ENCODE measurements around the gene RELB. TPM values are rescaled to one million over a fixed set of nuclear protein-coding genes. Genes with fewer than 3 reads are reported as not detected.

Gene RELB
- total and polyA plus RNA-seq, 9 of the 15 experiments (the other 6 are each of a cell fraction or from before 2014, with no cell fraction given), result 0.15 to 1.1 (median 0.28) TPM; not detected in 2

DNA sequence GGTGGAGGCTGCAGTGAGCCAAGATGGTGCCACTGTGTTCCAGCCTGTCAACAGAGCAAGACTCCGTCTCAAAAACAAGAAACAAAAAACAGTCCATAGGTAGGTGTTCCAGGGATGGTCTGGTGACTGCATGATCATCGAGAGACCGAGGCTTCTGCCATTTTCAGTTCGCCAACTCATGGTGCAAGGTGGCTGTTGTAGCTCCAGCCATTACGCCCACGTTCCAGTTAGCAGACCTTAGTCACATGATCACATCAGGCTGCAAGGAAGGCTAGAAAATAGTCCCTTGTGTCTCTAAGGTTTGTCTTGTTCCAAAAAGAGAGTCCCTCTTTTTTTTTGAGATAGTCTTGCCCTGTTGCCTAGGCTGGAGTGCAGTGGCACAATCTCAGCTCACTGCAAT lies 34.5 kb downstream of the RELB start (continued):
- no peak for TF ChIP-seq ETV1 (tag; conservative IDR thresholded peaks at IDR 0.05; ENCODE audit: low read depth)
- TF ChIP-seq EGR1 (conservative IDR thresholded peaks at IDR 0.05), result peak; percentile 59
- TF ChIP-seq PTBP1 (IDR thresholded peaks at IDR 0.05; ENCODE audit: low read depth, low read length), result peak; percentile 96
- TF ChIP-seq RBM17 (IDR thresholded peaks at IDR 0.05; ENCODE audit: borderline replicate concordance, low read depth, low read length), result no peak
- no peak for TF ChIP-seq ELF1 (tag; IDR thresholded peaks at IDR 0.05)
- peak; percentile 69; the same call in 1 of the 2 replicates for TF ChIP-seq CBX5 (IDR thresholded peaks at IDR 0.05; ENCODE audit: borderline replicate concordance, low read depth)
- TF ChIP-seq RAD51 (IDR thresholded peaks at IDR 0.05; ENCODE audit: borderline replicate concordance, low read depth), result 0 out of 2 replicates have a peak, but pooled peaks have one; percentile 17
- no peak for TF ChIP-seq ZSCAN29 (IDR thresholded peaks at IDR 0.05)
- TF ChIP-seq TRIM28 (IDR thresholded peaks at IDR 0.05), result 0 out of 2 replicates have a peak, but pooled peaks have one; percentile 36
- TF ChIP-seq HNRNPH1 (optimal IDR thresholded peaks at IDR 0.05; ENCODE audit: low read depth, low read length), result no peak
- TF ChIP-seq, protein P1, sequence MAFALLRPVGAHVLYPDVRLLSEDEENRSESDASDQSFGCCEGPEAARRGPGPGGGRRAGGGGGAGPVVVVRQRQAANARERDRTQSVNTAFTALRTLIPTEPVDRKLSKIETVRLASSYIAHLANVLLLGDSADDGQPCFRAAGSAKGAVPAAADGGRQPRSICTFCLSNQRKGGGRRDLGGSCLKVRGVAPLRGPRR (CRISPR knock-in tag; IDR thresholded peaks at IDR 0.05), result no peak
- peak; percentile 96 for TF ChIP-seq SMARCA5 (IDR thresholded peaks at IDR 0.05)
- TF ChIP-seq, protein P2, sequence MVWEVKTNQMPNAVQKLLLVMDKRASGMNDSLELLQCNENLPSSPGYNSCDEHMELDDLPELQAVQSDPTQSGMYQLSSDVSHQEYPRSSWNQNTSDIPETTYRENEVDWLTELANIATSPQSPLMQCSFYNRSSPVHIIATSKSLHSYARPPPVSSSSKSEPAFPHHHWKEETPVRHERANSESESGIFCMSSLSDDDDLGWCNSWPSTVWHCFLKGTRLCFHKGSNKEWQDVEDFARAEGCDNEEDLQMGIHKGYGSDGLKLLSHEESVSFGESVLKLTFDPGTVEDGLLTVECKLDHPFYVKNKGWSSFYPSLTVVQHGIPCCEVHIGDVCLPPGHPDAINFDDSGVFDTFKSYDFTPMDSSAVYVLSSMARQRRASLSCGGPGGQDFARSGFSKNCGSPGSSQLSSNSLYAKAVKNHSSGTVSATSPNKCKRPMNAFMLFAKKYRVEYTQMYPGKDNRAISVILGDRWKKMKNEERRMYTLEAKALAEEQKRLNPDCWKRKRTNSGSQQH (CRISPR knock-in tag; IDR thresholded peaks at IDR 0.05), result no peak
- no peak for TF ChIP-seq RBM39 (optimal IDR thresholded peaks at IDR 0.05; ENCODE audit: low read depth, low read length)
- TF ChIP-seq, protein P3, sequence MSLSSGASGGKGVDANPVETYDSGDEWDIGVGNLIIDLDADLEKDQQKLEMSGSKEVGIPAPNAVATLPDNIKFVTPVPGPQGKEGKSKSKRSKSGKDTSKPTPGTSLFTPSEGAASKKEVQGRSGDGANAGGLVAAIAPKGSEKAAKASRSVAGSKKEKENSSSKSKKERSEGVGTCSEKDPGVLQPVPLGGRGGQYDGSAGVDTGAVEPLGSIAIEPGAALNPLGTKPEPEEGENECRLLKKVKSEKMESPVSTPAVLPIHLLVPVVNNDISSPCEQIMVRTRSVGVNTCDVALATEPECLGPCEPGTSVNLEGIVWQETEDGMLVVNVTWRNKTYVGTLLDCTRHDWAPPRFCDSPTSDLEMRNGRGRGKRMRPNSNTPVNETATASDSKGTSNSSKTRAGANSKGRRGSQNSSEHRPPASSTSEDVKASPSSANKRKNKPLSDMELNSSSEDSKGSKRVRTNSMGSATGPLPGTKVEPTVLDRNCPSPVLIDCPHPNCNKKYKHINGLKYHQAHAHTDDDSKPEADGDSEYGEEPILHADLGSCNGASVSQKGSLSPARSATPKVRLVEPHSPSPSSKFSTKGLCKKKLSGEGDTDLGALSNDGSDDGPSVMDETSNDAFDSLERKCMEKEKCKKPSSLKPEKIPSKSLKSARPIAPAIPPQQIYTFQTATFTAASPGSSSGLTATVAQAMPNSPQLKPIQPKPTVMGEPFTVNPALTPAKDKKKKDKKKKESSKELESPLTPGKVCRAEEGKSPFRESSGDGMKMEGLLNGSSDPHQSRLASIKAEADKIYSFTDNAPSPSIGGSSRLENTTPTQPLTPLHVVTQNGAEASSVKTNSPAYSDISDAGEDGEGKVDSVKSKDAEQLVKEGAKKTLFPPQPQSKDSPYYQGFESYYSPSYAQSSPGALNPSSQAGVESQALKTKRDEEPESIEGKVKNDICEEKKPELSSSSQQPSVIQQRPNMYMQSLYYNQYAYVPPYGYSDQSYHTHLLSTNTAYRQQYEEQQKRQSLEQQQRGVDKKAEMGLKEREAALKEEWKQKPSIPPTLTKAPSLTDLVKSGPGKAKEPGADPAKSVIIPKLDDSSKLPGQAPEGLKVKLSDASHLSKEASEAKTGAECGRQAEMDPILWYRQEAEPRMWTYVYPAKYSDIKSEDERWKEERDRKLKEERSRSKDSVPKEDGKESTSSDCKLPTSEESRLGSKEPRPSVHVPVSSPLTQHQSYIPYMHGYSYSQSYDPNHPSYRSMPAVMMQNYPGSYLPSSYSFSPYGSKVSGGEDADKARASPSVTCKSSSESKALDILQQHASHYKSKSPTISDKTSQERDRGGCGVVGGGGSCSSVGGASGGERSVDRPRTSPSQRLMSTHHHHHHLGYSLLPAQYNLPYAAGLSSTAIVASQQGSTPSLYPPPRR (CRISPR knock-in tag; IDR thresholded peaks at IDR 0.05; ENCODE audit: borderline replicate concordance), result no peak
- TF ChIP-seq IFI16 (CRISPR knock-in tag; IDR thresholded peaks at IDR 0.05), result no peak
- TF ChIP-seq ZZZ3 (IDR thresholded peaks at IDR 0.05), result no peak
- no peak for TF ChIP-seq DNMT1 (IDR thresholded peaks at IDR 0.05)
- TF ChIP-seq XRCC5 (IDR thresholded peaks at IDR 0.05; ENCODE audit: low read depth, low read length), result no peak
- TF ChIP-seq ZNF561 (CRISPR knock-in tag; conservative IDR thresholded peaks at IDR 0.05), result no peak
- TF ChIP-seq, protein P4, sequence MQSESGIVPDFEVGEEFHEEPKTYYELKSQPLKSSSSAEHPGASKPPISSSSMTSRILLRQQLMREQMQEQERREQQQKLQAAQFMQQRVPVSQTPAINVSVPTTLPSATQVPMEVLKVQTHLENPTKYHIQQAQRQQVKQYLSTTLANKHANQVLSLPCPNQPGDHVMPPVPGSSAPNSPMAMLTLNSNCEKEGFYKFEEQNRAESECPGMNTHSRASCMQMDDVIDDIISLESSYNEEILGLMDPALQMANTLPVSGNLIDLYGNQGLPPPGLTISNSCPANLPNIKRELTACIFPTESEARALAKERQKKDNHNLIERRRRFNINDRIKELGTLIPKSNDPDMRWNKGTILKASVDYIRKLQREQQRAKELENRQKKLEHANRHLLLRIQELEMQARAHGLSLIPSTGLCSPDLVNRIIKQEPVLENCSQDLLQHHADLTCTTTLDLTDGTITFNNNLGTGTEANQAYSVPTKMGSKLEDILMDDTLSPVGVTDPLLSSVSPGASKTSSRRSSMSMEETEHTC (IDR thresholded peaks at IDR 0.05), result no peak

All from K562 (cell line).